Measurements from ENCODE around the gene CFAP45. TPM values are rescaled to one million over a fixed set of nuclear protein-coding genes. Genes with fewer than 3 reads are reported as not detected.

The CFAP45 gene
- total and polyA plus RNA-seq, 3 donors from 2014 or later: 13.0 to 59.6 (median 30.4) TPM

- no peaks in the 10 kb centered on the region for H3K9me3 ChIP-seq
- WGBS, 2 donors: 79 to 81% methylated on average over 14 of the region's 14 CpGs
- no peak for DNase-seq
- H3K36me3 ChIP-seq (ENCODE audit: low read depth, missing control alignments): no peaks in the 10 kb centered on the region
- intact Hi-C loops (cut with DNase I; ENCODE audit: low total_unique reads): no loop called here
- H3K27me3 ChIP-seq: no peaks in the 10 kb centered on the region
- H3K27ac ChIP-seq: no peak overlapping the region
- peaks cover 5% of the 10 kb centered on the region for H3K4me1 ChIP-seq
- no peak for TF ChIP-seq CTCF (IDR thresholded peaks at IDR 0.05)
- TF ChIP-seq POLR2A (IDR thresholded peaks at IDR 0.05): no peak
- no peak overlapping the region for H3K4me3 ChIP-seq
Observed at GRCh38 chr1:159866905-159867663, 32.9 kb downstream of the CFAP45 start.

GRCh38 chr1:159866066-159866465 lies 33.9 kb downstream of the CFAP45 start:
- Histone ChIP-seq H3K4me1 (peaks cover 5% of the 10 kb centered on the region), H3K27me3 (no peaks in the 10 kb centered on the region), H3K27ac (no peak overlapping the region), H3K9me3 (no peaks in the 10 kb centered on the region), H3K36me3 (ENCODE audit: low read depth, missing control alignments) (no peaks in the 10 kb centered on the region), H3K4me3 (no peak overlapping the region)
- TF ChIP-seq POLR2A (IDR thresholded peaks at IDR 0.05) (no peak), CTCF (IDR thresholded peaks at IDR 0.05) (no peak)
- WGBS, 2 donors: 85 to 100% methylated on average over 1 of the region's 1 CpG
- intact Hi-C loops (cut with DNase I; ENCODE audit: low total_unique reads): no loop called here
- no peak for DNase-seq

- 80 to 81% methylated on average over 2 of the region's 2 CpGs for WGBS, 2 donors
- no peak overlapping the region for H3K27ac ChIP-seq
- peaks cover 5% of the 10 kb centered on the region for H3K4me1 ChIP-seq
- H3K4me3 ChIP-seq: no peak overlapping the region
- intact Hi-C loops (cut with DNase I; ENCODE audit: low total_unique reads): no loop called here
- no peaks in the 10 kb centered on the region for H3K36me3 ChIP-seq (ENCODE audit: low read depth, missing control alignments)
- H3K9me3 ChIP-seq: no peaks in the 10 kb centered on the region
- H3K27me3 ChIP-seq: no peaks in the 10 kb centered on the region
- no peak for DNase-seq
- TF ChIP-seq POLR2A (IDR thresholded peaks at IDR 0.05) (no peak), CTCF (IDR thresholded peaks at IDR 0.05) (no peak)
Observed at GRCh38 chr1:159864262-159864661, 35.7 kb downstream of the CFAP45 start.

GRCh38 chr1:159862557-159862956 lies 37.4 kb downstream of the CFAP45 start, which contains the start of gene VSIG8:
Gene VSIG8, minus strand, starts transcription at chr1:159862657. Its CDS starts 136 bp downstream, at chr1:159862521.
- intact Hi-C loops (cut with DNase I; ENCODE audit: low total_unique reads): no loop called here

More at GRCh38 chr1:159862557-159862956, 37.4 kb downstream of the CFAP45 start, which contains the start of gene VSIG8:
- Histone ChIP-seq H3K36me3 (ENCODE audit: low read depth, missing control alignments) (no peaks in the 10 kb centered on the region), H3K4me3 (no peak within 1 kb of the TSS), H3K27ac (no peak within 1 kb of the TSS), H3K4me1 (no peaks in the 10 kb centered on the region), H3K9me3 (no peaks in the 10 kb centered on the region), H3K27me3 (no peaks in the 10 kb centered on the region)
- no peak for DNase-seq
- 85 to 92% methylated on average over 3 to 4 of the region's 4 CpGs for WGBS, 2 donors
- TF ChIP-seq CTCF (IDR thresholded peaks at IDR 0.05): no peak
- TF ChIP-seq POLR2A (IDR thresholded peaks at IDR 0.05): no peak
